Heart right ventricle (tissue), 16 donors: ENCODE measurements around the gene RAD51B. TPM values are rescaled to one million over a fixed set of nuclear protein-coding genes. Genes with fewer than 3 reads are reported as not detected.
A peak's percentile ranks its signal among the peaks of the same experiment; 100 is the strongest.

Experiments used
- ATAC-seq, 8 donors: fragments of 200-7000 bp; cut with Tn5 transposase; one replicate each; pipeline ENCODE4 v1.9.1; 2020; ENCODE audit warnings: mild to moderate bottlenecking in 8 of 8, moderate library complexity in 8 of 8, moderate number of reproducible peaks in 1 of 8
- DNase-seq, 2 donors: peaks; one replicate each; pipeline ENCODE4 v3.0.0-alpha.2; 2020
- H3K27ac ChIP-seq, 10 donors: fragments of 200-600 bp; sonication (generic) in 2 of 10; one replicate each; pipeline versions ENCODE4 v1.5.0 to v1.8.0; 2020 to 2022; ENCODE audit warnings: mild to moderate bottlenecking in 3 of 10
- H3K27me3 ChIP-seq, 7 donors: fragments of 200-600 bp; one replicate each; pipeline ENCODE4 v1.8.0; 2021 to 2022; ENCODE audit warnings: mild to moderate bottlenecking in 2 of 7
- H3K36me3 ChIP-seq, 9 donors: fragments of 200-600 bp; sonication (generic) in 1 of 9; one replicate each; pipeline versions ENCODE4 v1.5.0 to v1.8.0; 2020 to 2022; ENCODE audit warnings: mild to moderate bottlenecking in 2 of 9
- H3K4me1 ChIP-seq, 9 donors: fragments of 200-600 bp; sonication (generic) in 1 of 9; one replicate each; pipeline versions ENCODE4 v1.5.0 to v1.8.0; 2020 to 2022; ENCODE audit warnings: mild to moderate bottlenecking in 4 of 9
- H3K4me3 ChIP-seq, 10 donors: fragments of 200-600 bp; sonication (generic) in 2 of 10; one replicate each; pipeline versions ENCODE4 v1.5.0 to v1.8.0; 2020 to 2022; ENCODE audit warnings: mild to moderate bottlenecking in 7 of 10, moderate library complexity in 2 of 10
- H3K9me3 ChIP-seq, 11 donors: fragments of 200-600 bp in 10 of 11; sonication (generic) in 2 of 11; one replicate each; pipeline versions ENCODE4 v1.5.0 to v1.8.0; 2013 to 2022; ENCODE audit warnings: mild to moderate bottlenecking in 2 of 11, control low read depth in 1 of 11, moderate library complexity in 1 of 11
- CTCF ChIP-seq, 9 donors: fragments of 200-600 bp; sonication (generic) in 2 of 9; IDR thresholded peaks; one replicate each; pipeline versions ENCODE4 v1.5.0 to v1.8.0; 2021 to 2022; ENCODE audit warnings: antibody characterized with exemption in 9 of 9, mild to moderate bottlenecking in 5 of 9, moderate library complexity in 1 of 9
- WGBS, 2 donors: extraction: QIAGEN DNeasy Blood & Tissue Kit; methylation state at CpG; one replicate each; pipeline ENCODE4 v1.1.7; 2013; ENCODE audit warnings: inconsistent platforms in 1 of 2; 5-methylcytosine and 5-hydroxymethylcytosine counted together
- intact Hi-C, 10 donors: fragments of 100-400 bp; cut with DNase I; formaldehyde crosslinking; loops; one replicate each; pipeline versions ENCODE4 v1.11.1 to v1.14.2; 2022
- polyA plus RNA-seq, 2 donors: library from polyadenylated mRNA; stranded (reverse); fragments of 200-250 nt; gene quantifications; one replicate each; pipeline ENCODE4 v1.2.3, GENCODE V29; 2013
- total RNA-seq, 10 donors: library from RNA; stranded (reverse); fragmentation: NEBNext Ultra II Directional in 3 of 10; extraction: Animal tissue kit (Norgen Biotek cat#: 25700) in 3 of 10; gene quantifications; one replicate each; pipeline versions ENCODE4 v1.2.1 to v1.2.4, GENCODE V29; 2021 to 2023
- donor health status: Arrhythmogenic right ventricular cardiomyopathy.
- donor health status: ischemic (EF 13 %, LVEDD 7.1; RV severe dilation, severe dysfunction).
- donor health status: healthy with polysubstance abuse.
- donor health status: DM: no; HTN: yes; CAD: no.
- donor health status: DM: no; HTN: no; CAD: no.
- donor health status: ischemic (EF 25% LVEDD 6.9; RV normal size, moderate dysfunction).
- donor health status: ischemic (EF 25% LVEDD 5.7; RV mildly dilated, moderate dysfunction).
- donor health status: healthy.
- donor health status: DM: yes; HTN: yes; CAD: no.
- donor health status: Ischemic cardiomyopathy.
- donor health status: ischemic (EF 35%, LVEDD 5.7; RV mildly dilated, moderate dysfunction).
- donor health status: nonischemic (EF 11% LVEDD 7.7; RV severe dilation, severe dysfunction).
- donor health status: DM: yes; HTN: yes; CAD: no.
- donor health status: PGD.
- donor health status: ischemic (EF 29% LVEDD 5.4; RV normal size, mild dysfunction).
- donor health status: nonischemic (EF 23%, LVEDD 6.1; RV moderate dilation, normal function).

Gene RAD51B
- total and polyA plus RNA-seq, 12 donors, result 0.88 to 8.6 (median 3.5) TPM

DNA sequence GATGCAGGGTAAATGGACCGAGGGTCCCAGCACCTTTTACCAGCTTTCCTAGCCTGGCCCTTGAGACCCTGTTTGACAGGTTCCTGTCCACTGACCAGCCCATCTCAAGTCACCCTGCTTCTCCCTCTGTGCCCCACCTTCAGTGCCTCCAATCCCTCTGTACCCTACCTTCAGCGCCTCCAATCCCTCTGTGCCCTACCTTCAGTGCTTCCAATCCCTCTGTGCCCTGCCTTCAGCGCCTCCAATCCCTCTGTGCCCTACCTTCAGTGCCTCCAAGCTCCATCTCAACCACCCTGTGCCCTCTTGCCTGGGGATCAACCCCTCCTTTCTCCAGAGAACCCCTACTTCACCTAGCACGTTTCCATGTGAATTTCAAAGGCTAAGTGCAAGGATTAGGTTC, 919.0 kb downstream of the RAD51B start:
- intact Hi-C loops, result no loop called here
- WGBS, 2 donors, result 97 to 100% methylated on average over 4 of the region's 4 CpGs
- peaks cover 5 to 54% (median 35%) of the 10 kb centered on the region in 9 donors for H3K4me1 ChIP-seq
- ATAC-seq, result no peak
- H3K27me3 ChIP-seq, result peaks cover 0 to 11% (median 0%) of the 10 kb centered on the region in 7 donors
- no peaks in the 10 kb centered on the region for H3K36me3 ChIP-seq
- no peak for TF ChIP-seq CTCF (IDR thresholded peaks at IDR 0.05)
- no peak for DNase-seq
- H3K9me3 ChIP-seq, result peaks cover 0 to 7% (median 0%) of the 10 kb centered on the region in 11 donors
- no peak overlapping the region for H3K4me3 ChIP-seq
- H3K27ac ChIP-seq, result no peak overlapping the region

DNA sequence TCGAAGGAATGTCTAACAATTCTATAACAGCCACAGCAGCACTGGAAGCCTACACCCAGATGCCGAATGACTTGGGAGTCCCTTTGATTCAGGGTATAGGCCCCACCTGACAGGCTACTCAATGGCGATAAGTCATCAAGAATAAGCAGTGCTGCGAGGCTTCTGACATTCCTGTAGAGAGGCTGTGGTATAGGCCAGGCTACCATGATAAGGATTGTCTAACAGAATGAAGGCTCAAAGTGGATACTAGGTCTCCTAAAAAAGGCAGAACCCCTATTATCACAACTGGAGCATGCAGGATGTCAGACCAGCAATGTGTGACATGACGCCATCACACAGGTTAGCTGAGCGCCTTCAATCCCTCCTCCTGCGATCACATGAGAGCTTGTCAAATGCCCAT, 920.1 kb downstream of the RAD51B start:
- H3K9me3 ChIP-seq, result peaks cover 0 to 7% (median 0%) of the 10 kb centered on the region in 11 donors
- H3K36me3 ChIP-seq, result no peaks in the 10 kb centered on the region
- peaks cover 2 to 43% (median 23%) of the 10 kb centered on the region in 9 donors for H3K4me1 ChIP-seq
- no peak overlapping the region for H3K27ac ChIP-seq
- no peak for ATAC-seq
- WGBS, 2 donors, result 78 to 91% methylated on average over 7 of the region's 7 CpGs
- no peak for TF ChIP-seq CTCF (IDR thresholded peaks at IDR 0.05)
- intact Hi-C loops, result no loop called here
- no peak overlapping the region for H3K4me3 ChIP-seq
- peaks cover 0 to 17% (median 0%) of the 10 kb centered on the region in 7 donors for H3K27me3 ChIP-seq
- no peak for DNase-seq

DNA sequence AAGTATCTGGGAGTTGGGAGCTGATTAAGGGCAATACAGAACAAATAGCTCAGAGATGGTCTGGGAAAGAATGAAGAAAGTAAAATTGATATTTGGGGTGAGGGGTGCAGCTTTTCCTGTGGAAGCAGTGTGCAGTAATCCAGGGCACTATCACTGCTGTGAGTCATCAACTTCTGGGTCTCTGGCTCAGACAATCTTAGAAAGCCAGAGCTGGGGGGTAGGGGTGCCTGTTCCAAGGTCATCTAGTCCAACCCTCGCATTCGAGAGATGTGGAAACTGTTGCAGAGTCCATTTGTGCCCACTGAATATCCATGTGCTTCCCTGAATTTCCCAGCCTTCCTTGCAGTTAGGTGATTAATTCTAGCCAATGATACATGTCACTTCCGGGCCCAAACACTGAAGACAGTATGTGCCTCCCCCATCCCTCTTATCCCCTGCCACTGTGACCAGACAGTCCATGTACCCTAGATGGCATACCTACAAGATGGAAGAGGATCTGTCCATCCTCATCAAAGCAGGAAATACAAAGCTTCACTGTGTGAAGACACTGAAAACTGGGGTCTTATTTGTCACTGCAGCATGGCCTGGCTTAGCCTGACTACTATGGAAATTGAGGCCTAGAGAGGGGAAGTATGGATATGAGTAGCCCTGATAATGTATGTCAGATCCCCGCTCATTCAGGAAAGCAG, 921.4 kb downstream of the RAD51B start:
- peaks cover 0 to 28% (median 0%) of the 10 kb centered on the region in 7 donors for H3K27me3 ChIP-seq
- peak overlapping the region in 1 of 10 donors; percentile 79 for H3K27ac ChIP-seq
- no peaks in the 10 kb centered on the region for H3K36me3 ChIP-seq
- H3K4me1 ChIP-seq, result peaks cover 0 to 30% (median 11%) of the 10 kb centered on the region in 9 donors
- H3K4me3 ChIP-seq, result no peak overlapping the region
- 96 to 98% methylated on average over 4 of the region's 4 CpGs for WGBS, 2 donors
- DNase-seq, result no peak
- peaks cover 0 to 7% (median 0%) of the 10 kb centered on the region in 11 donors for H3K9me3 ChIP-seq
- intact Hi-C loops, result no loop called here
- ATAC-seq, result no peak
- TF ChIP-seq CTCF (IDR thresholded peaks at IDR 0.05), result no peak

- no peak overlapping the region for H3K4me3 ChIP-seq
- peak overlapping the region in 1 of 10 donors; percentile 79 for H3K27ac ChIP-seq
- ATAC-seq (no peak), DNase-seq (no peak)
- TF ChIP-seq CTCF (IDR thresholded peaks at IDR 0.05), result no peak
- H3K27me3 ChIP-seq, result peaks cover 0 to 28% (median 0%) of the 10 kb centered on the region in 7 donors
- peaks cover 0 to 25% (median 7%) of the 10 kb centered on the region in 9 donors for H3K4me1 ChIP-seq
- H3K9me3 ChIP-seq, result peaks cover 0 to 7% (median 0%) of the 10 kb centered on the region in 11 donors
- intact Hi-C loops, result no loop called here
- no peaks in the 10 kb centered on the region for H3K36me3 ChIP-seq
Measured at GRCh38 chr14:68741477-68741791, 921.9 kb downstream of the RAD51B start.
